ENCODE measurements around the gene YJU2. TPM values are rescaled to one million over a fixed set of nuclear protein-coding genes. Genes with fewer than 3 reads are reported as not detected.
A peak's percentile ranks its signal among the peaks of the same experiment; 100 is the strongest.

Gene YJU2
- total RNA-seq, 3 donors from 2014 or later (not counting 1 experiment from before 2014, with no cell fraction given) = 37.7 to 39.5 (median 38.5) TPM

GRCh38 chr19:4300589-4300988 is 53.7 kb downstream of the YJU2 start:
- H3K9me3 Mint-ChIP-seq = no peaks in the 10 kb centered on the region
- H3K27ac Mint-ChIP-seq = peak overlapping the region; percentile 80 to 94
- H3K27ac ChIP-seq (ENCODE audit: low read length) = peak overlapping the region; percentile 31

GRCh38 chr19:4301590-4302242 is 54.8 kb downstream of the YJU2 start:
- peak overlapping the region; percentile 31 for H3K4me3 ChIP-seq (ENCODE audit: low read length)
- ATAC-seq = no peak
- H3K27me3 ChIP-seq (ENCODE audit: control insufficient read depth, insufficient read depth, low read length) = no peaks in the 10 kb centered on the region
- peak overlapping the region; percentile 64 for H3K27ac ChIP-seq (ENCODE audit: low read length)
- 30% methylated on average over 11 of the region's 13 CpGs for WGBS (ENCODE audit: insufficient coverage)
- Mint-ChIP-seq H3K9me3 (no peaks in the 10 kb centered on the region), H3K4me1 (peaks cover 30 to 53% of the 10 kb centered on the region in 2 donors), H3K4me3 (peak overlapping the region; percentile 55), H3K36me3 (no peaks in the 10 kb centered on the region), H3K27ac (peak overlapping the region; percentile 80 to 94), H3K27me3 (ENCODE audit: low read depth in 2 of 2) (no peaks in the 10 kb centered on the region)
- peaks cover 52% of the 10 kb centered on the region for H3K4me1 ChIP-seq (ENCODE audit: control insufficient read depth, insufficient read depth, low read length)
- intact Hi-C loops (cut with micrococcal nuclease) = loop anchor here (5.0 kb wide), 1 partner anchor 34 kb away; no protein-coding TSS in a partner anchor
- no peaks in the 10 kb centered on the region for H3K9me3 ChIP-seq (ENCODE audit: control insufficient read depth, insufficient read depth, low read length)
- no peaks in the 10 kb centered on the region for H3K36me3 ChIP-seq (ENCODE audit: control insufficient read depth, insufficient read depth, low read length)
- peak in 1 of 2 donors; percentile 38 for DNase-seq
- no peak for TF ChIP-seq CTCF (IDR thresholded peaks at IDR 0.05)

More at GRCh38 chr19:4300589-4300988, 53.7 kb downstream of the YJU2 start:
- peaks cover 30 to 52% of the 10 kb centered on the region in 2 donors for H3K4me1 Mint-ChIP-seq
- intact Hi-C loops (cut with micrococcal nuclease) = loop anchor here (5.0 kb wide), 1 partner anchor 33 kb away; no protein-coding TSS in a partner anchor
- Histone ChIP-seq H3K4me1 (ENCODE audit: control insufficient read depth, insufficient read depth, low read length) (peaks cover 52% of the 10 kb centered on the region), H3K36me3 (ENCODE audit: control insufficient read depth, insufficient read depth, low read length) (no peaks in the 10 kb centered on the region), H3K9me3 (ENCODE audit: control insufficient read depth, insufficient read depth, low read length) (no peaks in the 10 kb centered on the region), H3K4me3 (ENCODE audit: low read length) (no peak overlapping the region), H3K27me3 (ENCODE audit: control insufficient read depth, insufficient read depth, low read length) (no peaks in the 10 kb centered on the region)
- no peak for ATAC-seq
- peak overlapping the region; percentile 47 for H3K4me3 Mint-ChIP-seq
- 73% methylated on average over 3 of the region's 3 CpGs for WGBS (ENCODE audit: insufficient coverage)
- DNase-seq = no peak
- no peaks in the 10 kb centered on the region for H3K27me3 Mint-ChIP-seq (ENCODE audit: low read depth in 2 of 2)
- no peak for TF ChIP-seq CTCF (IDR thresholded peaks at IDR 0.05)
- H3K36me3 Mint-ChIP-seq = no peaks in the 10 kb centered on the region

- TF ChIP-seq CTCF (IDR thresholded peaks at IDR 0.05) = no peak
- Histone ChIP-seq H3K27ac (ENCODE audit: low read length) (peak within 1 kb of the TSS; percentile 64), H3K27me3 (ENCODE audit: control insufficient read depth, insufficient read depth, low read length) (no peaks in the 10 kb centered on the region), H3K36me3 (ENCODE audit: control insufficient read depth, insufficient read depth, low read length) (no peaks in the 10 kb centered on the region), H3K4me1 (ENCODE audit: control insufficient read depth, insufficient read depth, low read length) (peaks cover 52% of the 10 kb centered on the region), H3K4me3 (ENCODE audit: low read length) (peak within 1 kb of the TSS; percentile 31), H3K9me3 (ENCODE audit: control insufficient read depth, insufficient read depth, low read length) (no peaks in the 10 kb centered on the region)
- Mint-ChIP-seq H3K36me3 (no peaks in the 10 kb centered on the region), H3K9me3 (no peaks in the 10 kb centered on the region), H3K4me1 (peaks cover 30 to 55% of the 10 kb centered on the region in 2 donors), H3K27me3 (ENCODE audit: low read depth in 2 of 2) (no peaks in the 10 kb centered on the region), H3K4me3 (peak within 1 kb of the TSS; percentile 55), H3K27ac (peak within 1 kb of the TSS; percentile 80 to 94)
- intact Hi-C loops (cut with micrococcal nuclease) = loop anchor here (5.0 kb wide), 1 partner anchor 35 kb away; no protein-coding TSS in a partner anchor
- peak in 1 of 3 donors; percentile 9 for ATAC-seq
- peak in 1 of 2 donors; percentile 49 for DNase-seq
- WGBS (ENCODE audit: insufficient coverage) = 9% methylated on average over 8 of the region's 8 CpGs
Observed at GRCh38 chr19:4302243-4302640, 55.4 kb downstream of the YJU2 start, which contains the start of gene TMIGD2. Gene TMIGD2, minus strand, starts transcription at chr19:4302389. Its CDS starts 4 bp downstream, at chr19:4302385.
